ENCODE data around the gene DRC7.
"Not testable (repeated sequence)": the region's sequence is repeated elsewhere in the genome, so short reads cannot be mapped to it uniquely, and the experiment has no call there.

The DRC7 gene

GRCh38 chr16:57739756-57740422, 45.3 kb downstream of the DRC7 start:
- Mint-ChIP-seq H3K9me3 (no peaks in the 10 kb centered on the region), H3K4me1 (peaks cover 37% of the 10 kb centered on the region), H3K4me3 (no peak overlapping the region), H3K27me3 (no peaks in the 10 kb centered on the region), H3K27ac (no peak overlapping the region)
- ATAC-seq: no peak
- no peak for DNase-seq

GRCh38 chr16:57740423-57741071, 45.9 kb downstream of the DRC7 start:
- Mint-ChIP-seq H3K4me3 (no peak overlapping the region), H3K4me1 (peaks cover 36% of the 10 kb centered on the region), H3K9me3 (no peaks in the 10 kb centered on the region), H3K27me3 (no peaks in the 10 kb centered on the region), H3K27ac (peak overlapping the region in 1 of 2 donors; percentile 63)
- no peak for ATAC-seq
- DNase-seq: no peak

GRCh38 chr16:57741660-57742191, 47.1 kb downstream of the DRC7 start:
- Mint-ChIP-seq H3K27me3 (no peaks in the 10 kb centered on the region), H3K4me3 (no peak overlapping the region), H3K4me1 (peaks cover 24% of the 10 kb centered on the region), H3K9me3 (no peaks in the 10 kb centered on the region), H3K27ac (no peak overlapping the region)
- ATAC-seq (peak; percentile 42), DNase-seq (no peak)

- Mint-ChIP-seq H3K27ac (no peak overlapping the region), H3K9me3 (no peaks in the 10 kb centered on the region), H3K4me3 (no peak overlapping the region), H3K27me3 (no peaks in the 10 kb centered on the region), H3K4me1 (peaks cover 16% of the 10 kb centered on the region)
- ATAC-seq (no peak), DNase-seq (no peak)
Measured at GRCh38 chr16:57742543-57742942, 47.9 kb downstream of the DRC7 start.

- Mint-ChIP-seq H3K4me1 (peaks cover 7% of the 10 kb centered on the region), H3K27ac (no peak overlapping the region), H3K9me3 (no peaks in the 10 kb centered on the region), H3K27me3 (no peaks in the 10 kb centered on the region), H3K4me3 (no peak overlapping the region)
- ATAC-seq (no peak), DNase-seq (no peak)
Measured at GRCh38 chr16:57743458-57743857, 48.9 kb downstream of the DRC7 start.

- Mint-ChIP-seq H3K4me1 (peaks cover 1% of the 10 kb centered on the region), H3K27ac (no peak overlapping the region), H3K27me3 (no peaks in the 10 kb centered on the region), H3K4me3 (no peak overlapping the region), H3K9me3 (no peaks in the 10 kb centered on the region)
- DNase-seq: no peak
- ATAC-seq: no peak
Measured at GRCh38 chr16:57743886-57744641, 49.5 kb downstream of the DRC7 start.

- DNase-seq (no peak), ATAC-seq (no peak)
- H3K9me3 Mint-ChIP-seq: no peaks in the 10 kb centered on the region
- no peaks in the 10 kb centered on the region for H3K4me1 Mint-ChIP-seq
- H3K4me3 Mint-ChIP-seq: no peak overlapping the region
- no peak overlapping the region for H3K27ac Mint-ChIP-seq
- H3K27me3 Mint-ChIP-seq: no peaks in the 10 kb centered on the region
Measured at GRCh38 chr16:57744642-57744903, 50.0 kb downstream of the DRC7 start.

GRCh38 chr16:57745768-57746167, 51.2 kb downstream of the DRC7 start:
- DNase-seq (no peak), ATAC-seq (no peak)
- Mint-ChIP-seq H3K27ac (no peak overlapping the region), H3K27me3 (no peaks in the 10 kb centered on the region), H3K9me3 (no peaks in the 10 kb centered on the region), H3K4me3 (no peak overlapping the region), H3K4me1 (no peaks in the 10 kb centered on the region)

GRCh38 chr16:57746316-57746715, 51.7 kb downstream of the DRC7 start:
- not testable (repeated sequence) for H3K27me3 Mint-ChIP-seq, H3K9me3 Mint-ChIP-seq, H3K27ac Mint-ChIP-seq, H3K4me3 Mint-ChIP-seq, ATAC-seq, DNase-seq, H3K4me1 Mint-ChIP-seq

GRCh38 chr16:57747091-57747490, 52.5 kb downstream of the DRC7 start:
- Mint-ChIP-seq H3K9me3 (no peaks in the 10 kb centered on the region), H3K27ac (peak overlapping the region in 1 of 2 donors; percentile 35), H3K4me3 (no peak overlapping the region), H3K4me1 (no peaks in the 10 kb centered on the region), H3K27me3 (no peaks in the 10 kb centered on the region)
- DNase-seq: no peak
- ATAC-seq: no peak

GRCh38 chr16:57747496-57747895, 52.9 kb downstream of the DRC7 start:
- Mint-ChIP-seq H3K9me3 (no peaks in the 10 kb centered on the region), H3K4me1 (no peaks in the 10 kb centered on the region), H3K27me3 (no peaks in the 10 kb centered on the region), H3K27ac (peak overlapping the region in 1 of 2 donors; percentile 35), H3K4me3 (no peak overlapping the region)
- ATAC-seq (no peak), DNase-seq (no peak)

- no peaks in the 10 kb centered on the region for H3K27me3 Mint-ChIP-seq
- no peaks in the 10 kb centered on the region for H3K9me3 Mint-ChIP-seq
- no peaks in the 10 kb centered on the region for H3K4me1 Mint-ChIP-seq
- peak overlapping the region in 1 of 2 donors; percentile 56 for H3K27ac Mint-ChIP-seq
- no peak for DNase-seq
- no peak for ATAC-seq
- no peak overlapping the region for H3K4me3 Mint-ChIP-seq
Measured at GRCh38 chr16:57747996-57748395, 53.4 kb downstream of the DRC7 start.

- no peak overlapping the region for H3K4me3 Mint-ChIP-seq
- no peaks in the 10 kb centered on the region for H3K4me1 Mint-ChIP-seq
- no peak overlapping the region for H3K27ac Mint-ChIP-seq
- H3K9me3 Mint-ChIP-seq: no peaks in the 10 kb centered on the region
- DNase-seq (no peak), ATAC-seq (no peak)
- no peaks in the 10 kb centered on the region for H3K27me3 Mint-ChIP-seq
Measured at GRCh38 chr16:57748596-57748995, 54.0 kb downstream of the DRC7 start.

GRCh38 chr16:57749101-57749692, 54.6 kb downstream of the DRC7 start:
- peak overlapping the region in 1 of 2 donors; percentile 66 for H3K27ac Mint-ChIP-seq
- H3K9me3 Mint-ChIP-seq: no peaks in the 10 kb centered on the region
- H3K4me1 Mint-ChIP-seq: no peaks in the 10 kb centered on the region
- ATAC-seq (no peak), DNase-seq (no peak)
- no peak overlapping the region for H3K4me3 Mint-ChIP-seq
- no peaks in the 10 kb centered on the region for H3K27me3 Mint-ChIP-seq

- Mint-ChIP-seq H3K27ac (no peak overlapping the region), H3K4me3 (no peak overlapping the region), H3K4me1 (no peaks in the 10 kb centered on the region), H3K27me3 (no peaks in the 10 kb centered on the region), H3K9me3 (no peaks in the 10 kb centered on the region)
- no peak for DNase-seq
- ATAC-seq: no peak
Measured at GRCh38 chr16:57749856-57750452, 55.3 kb downstream of the DRC7 start.

Measured in stimulated activated naive CD8-positive, alpha-beta T cell treated with anti-CD3 and anti-CD28 coated beads, Interleukin-15, amount 100 ng/mL, for 72 hours (primary cell).